Measurements from ENCODE around the gene MRPL28.
"Not testable (repeated sequence)": the region's sequence is repeated elsewhere in the genome, so short reads cannot be mapped to it uniquely, and the experiment has no call there.

Gene MRPL28

DNA sequence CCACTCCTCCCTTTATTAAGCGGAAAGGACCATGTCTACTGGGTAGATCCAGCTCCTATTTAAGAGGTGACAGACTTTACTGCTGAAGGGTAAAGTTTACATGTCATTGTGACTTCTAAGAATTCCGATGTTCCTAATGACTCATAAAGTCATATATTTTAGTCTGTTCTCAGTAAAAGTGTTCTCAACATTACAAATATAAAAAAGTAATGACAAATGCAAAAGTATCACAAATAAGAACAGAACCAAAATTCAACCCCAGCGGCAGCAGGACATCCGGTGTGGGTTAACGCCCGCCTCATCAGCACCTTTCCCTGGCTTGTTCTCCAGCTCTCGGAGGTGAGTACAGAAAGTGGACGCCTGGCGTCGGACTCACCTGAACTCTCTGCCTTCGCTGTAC is 24.6 kb downstream of the MRPL28 start:
- TF ChIP-seq CTCF (conservative IDR thresholded peaks at IDR 0.05; ENCODE audit: low read length), result no peak
- no peak overlapping the region for H3K4me3 ChIP-seq (ENCODE audit: low read length)
- no peak for DNase-seq (ENCODE audit: low read depth)

- no peak overlapping the region for H3K4me3 ChIP-seq (ENCODE audit: low read length)
- no peak for DNase-seq (ENCODE audit: low read depth)
- TF ChIP-seq CTCF (conservative IDR thresholded peaks at IDR 0.05; ENCODE audit: low read length), result no peak
These were observed 27.7 kb downstream of the MRPL28 start for GRCh38 chr16:342455-343213.

GRCh38 chr16:341974-342336 is 28.4 kb downstream of the MRPL28 start:
- not testable (repeated sequence) for H3K4me3 ChIP-seq (ENCODE audit: low read length); DNase-seq (ENCODE audit: low read depth)

GRCh38 chr16:341095-341973 is 29.0 kb downstream of the MRPL28 start:
- DNase-seq (ENCODE audit: low read depth), result not testable (repeated sequence)

GRCh38 chr16:340370-341091 is 29.8 kb downstream of the MRPL28 start:
- TF ChIP-seq CTCF (conservative IDR thresholded peaks at IDR 0.05; ENCODE audit: low read length), result no peak
- no peak for DNase-seq (ENCODE audit: low read depth)
- H3K4me3 ChIP-seq (ENCODE audit: low read length), result no peak overlapping the region

More at GRCh38 chr16:341095-341973, 29.0 kb downstream of the MRPL28 start:
- not testable (repeated sequence) for H3K4me3 ChIP-seq (ENCODE audit: low read length)

- H3K4me3 ChIP-seq (ENCODE audit: low read length), result no peak overlapping the region
- TF ChIP-seq CTCF (conservative IDR thresholded peaks at IDR 0.05; ENCODE audit: low read length), result no peak
- DNase-seq (ENCODE audit: low read depth), result no peak
These were observed 30.7 kb downstream of the MRPL28 start for GRCh38 chr16:339680-340079.

DNA sequence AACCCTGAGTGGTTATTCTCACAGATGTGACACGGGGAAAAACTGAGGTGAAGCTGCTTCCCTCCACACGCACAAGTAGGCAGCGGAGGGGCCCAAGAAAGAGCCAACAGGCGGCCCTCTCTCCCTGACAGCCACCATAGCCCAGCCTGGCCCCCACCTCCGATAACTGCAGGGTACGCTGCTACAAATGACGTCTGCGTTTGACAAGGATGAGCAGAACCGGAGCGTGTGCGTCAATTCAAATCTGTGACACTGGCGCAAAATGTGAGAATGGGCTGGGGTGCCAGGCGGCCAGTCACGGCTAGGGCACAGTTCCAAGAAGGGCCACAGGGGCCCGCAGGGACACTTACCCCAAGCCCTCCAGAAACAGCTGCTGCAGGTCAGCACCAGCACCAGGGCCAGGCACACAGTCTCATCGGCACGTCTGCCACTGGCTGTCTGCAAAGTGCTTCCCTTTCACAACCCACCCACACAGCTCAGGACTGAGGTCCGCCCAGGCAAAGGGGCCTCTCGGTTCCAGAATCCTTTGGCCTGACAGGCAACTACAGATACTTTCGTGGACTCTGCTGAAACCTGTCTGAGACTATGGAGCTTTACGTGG is 32.3 kb downstream of the MRPL28 start:
- TF ChIP-seq CTCF (conservative IDR thresholded peaks at IDR 0.05; ENCODE audit: low read length), result no peak
- no peak overlapping the region for H3K4me3 ChIP-seq (ENCODE audit: low read length)
- DNase-seq (ENCODE audit: low read depth), result no peak

Data from AG10803 (cell line).